Keratinocyte (primary cell): ENCODE data around the gene ABCG1. TPM values are rescaled to one million over a fixed set of nuclear protein-coding genes. Genes with fewer than 3 reads are reported as not detected.

Source experiments
- DNase-seq: peaks from one replicate; pipeline ENCODE4 v3.0.0-alpha.2; 2011; ENCODE audit warnings: low read depth, missing footprints, low spot score
- FAIRE-seq: peaks from 2 replicates; lab custom pipeline; 2011; peaks lifted over from hg19 to GRCh38; lab: Jason Lieb, UNC
- H2AFZ ChIP-seq: 2 replicates; pipeline ENCODE4 v1.6.0; 2012; ENCODE audit warnings: low read length, control low read depth, inconsistent platforms; ENCODE audit not compliant: control insufficient read depth
- H3K27ac ChIP-seq: 2 replicates; pipeline ENCODE4 v1.5.1; 2011; ENCODE audit warnings: low read length; ENCODE audit not compliant: control insufficient read depth, insufficient read depth
- H3K27me3 ChIP-seq: 3 replicates; pipeline ENCODE4 v1.6.0; 2011; ENCODE audit warnings: low read length; ENCODE audit not compliant: control insufficient read depth, insufficient read depth; ENCODE audit errors: extremely low read depth
- H3K36me3 ChIP-seq, 2 experiments: 2 replicates in 1 of 2; 3 replicates in 1 of 2; pipeline ENCODE4 v1.5.1; 2011; ENCODE audit warnings: low read length in 2 of 2, mild to moderate bottlenecking in 1 of 2; ENCODE audit not compliant: control insufficient read depth in 2 of 2, insufficient read depth in 2 of 2; ENCODE audit errors: extremely low read depth in 1 of 2
- H3K4me1 ChIP-seq: 3 replicates; pipeline ENCODE4 v1.5.1; 2011; ENCODE audit warnings: low read length; ENCODE audit not compliant: control insufficient read depth, insufficient read depth; ENCODE audit errors: extremely low read depth
- H3K4me2 ChIP-seq: 3 replicates; pipeline ENCODE4 v1.6.0; 2011; ENCODE audit warnings: low read depth, low read length; ENCODE audit not compliant: control insufficient read depth, insufficient read depth; ENCODE audit errors: extremely low read depth
- H3K4me3 ChIP-seq, 3 experiments: fragments of 200-600 bp in 1 of 3; sonication (generic) in 1 of 3; 2 replicates in 2 of 3; 3 replicates in 1 of 3; pipeline ENCODE4 v1.5.1; 2011 to 2016; ENCODE audit warnings: low read length in 3 of 3, mild to moderate bottlenecking in 3 of 3, control low read depth in 2 of 3, inconsistent platforms in 1 of 3, low read depth in 1 of 3, mixed read lengths in 1 of 3, mixed run types in 1 of 3, moderate library complexity in 1 of 3; ENCODE audit not compliant: control insufficient read depth in 2 of 3, insufficient read depth in 2 of 3; ENCODE audit errors: extremely low read depth in 1 of 3
- H3K79me2 ChIP-seq: 2 replicates; pipeline ENCODE4 v1.6.0; 2012; ENCODE audit warnings: low read length; ENCODE audit not compliant: control insufficient read depth, insufficient read depth
- H3K9ac ChIP-seq: 3 replicates; pipeline ENCODE4 v1.6.0; 2011; ENCODE audit warnings: low read length; ENCODE audit not compliant: control insufficient read depth, insufficient read depth; ENCODE audit errors: extremely low read depth
- H3K9me1 ChIP-seq: 3 replicates; pipeline ENCODE4 v1.6.0; 2011; ENCODE audit warnings: low read length; ENCODE audit not compliant: control insufficient read depth, insufficient read depth; ENCODE audit errors: extremely low read depth
- H3K9me3 ChIP-seq: 2 replicates; pipeline ENCODE4 v1.5.1; 2012; ENCODE audit warnings: low read depth, low read length; ENCODE audit not compliant: control insufficient read depth
- H4K20me1 ChIP-seq: 3 replicates; pipeline ENCODE4 v1.6.0; 2011; ENCODE audit warnings: low read length; ENCODE audit not compliant: control insufficient read depth, insufficient read depth; ENCODE audit errors: extremely low read depth
- EZH2 ChIP-seq: IDR thresholded peaks from one replicate; pipeline ENCODE4 v1.6.1; 2012; ENCODE audit warnings: inconsistent platforms, mild to moderate bottlenecking, low read length, moderate library complexity
- dilution Hi-C: fragments of 300-500 bp; cut with MboI; formaldehyde crosslinking; loops from one replicate; pipeline ENCODE4 v1.7.0; 2020; ENCODE audit warnings: low sequenced_read_pairs; ENCODE audit not compliant: extremely low pct_ligation_motif_present
- polyA plus RNA-seq, 5 experiments: library from polyadenylated mRNA; depleted of rRNA in 3 of 5; stranded (reverse) in 3 of 5; stranded (forward) in 1 of 5; unstranded in 1 of 5; fragments of >200 nt; gene quantifications; 1 replicate in 1 of 5; 2 replicates in 3 of 5; 3 replicates in 1 of 5; pipeline versions ENCODE4 v1.2.1 to v1.2.3, GENCODE V29; 2011 to 2012; ENCODE audit warnings: missing spikeins in 2 of 5, low read depth in 1 of 5, low replicate concordance in 1 of 5
- TF ChIP-seq, protein P1 (sequence below), 3 experiments: IDR thresholded peaks in 1 of 3; conservative IDR thresholded peaks in 1 of 3; optimal IDR thresholded peaks in 1 of 3; 2 replicates in 2 of 3; 3 replicates in 1 of 3; pipeline versions ENCODE3 to v1.5.1; 2011; ENCODE audit warnings: low read length in 3 of 3, mild to moderate bottlenecking in 3 of 3, moderate library complexity in 2 of 3, control low read depth in 1 of 3, inconsistent platforms in 1 of 3; ENCODE audit not compliant: insufficient read depth in 2 of 3; ENCODE audit errors: extremely low read depth in 1 of 3

The ABCG1 gene
- polyA plus RNA-seq, 1 donor (not counting 4 experiments of a cell fraction or from before 2014, with no cell fraction given): 3.3 TPM

DNA sequence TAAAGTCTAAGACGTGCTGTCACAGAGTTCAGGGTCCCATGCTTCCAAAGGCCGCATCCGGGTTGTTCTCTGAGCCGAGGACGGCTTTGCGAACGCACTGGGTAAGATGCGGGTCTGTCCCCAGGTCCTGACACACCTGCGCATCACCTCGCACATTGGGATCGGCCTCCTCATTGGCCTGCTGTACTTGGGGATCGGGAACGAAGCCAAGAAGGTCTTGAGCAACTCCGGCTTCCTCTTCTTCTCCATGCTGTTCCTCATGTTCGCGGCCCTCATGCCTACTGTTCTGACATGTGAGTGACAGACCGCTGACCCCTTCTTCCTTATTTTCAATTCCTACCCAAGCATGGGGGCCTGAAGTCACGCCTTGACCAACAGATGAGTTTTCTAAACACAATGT, 71.0 kb downstream of the ABCG1 start:
- Histone ChIP-seq H3K27ac (no peak overlapping the region), H3K9me3 (peaks cover 2% of the 10 kb centered on the region), H2AFZ (no peak overlapping the region), H3K27me3 (no peaks in the 10 kb centered on the region), H3K4me2 (no peak overlapping the region), H4K20me1 (no peaks in the 10 kb centered on the region), H3K9me1 (no peaks in the 10 kb centered on the region), H3K4me3 (no peak overlapping the region), H3K9ac (no peak overlapping the region), H3K4me1 (no peaks in the 10 kb centered on the region), H3K36me3 (no peaks in the 10 kb centered on the region), H3K79me2 (no peaks in the 10 kb centered on the region)
- no peak for TF ChIP-seq EZH2
- TF ChIP-seq, protein P1, sequence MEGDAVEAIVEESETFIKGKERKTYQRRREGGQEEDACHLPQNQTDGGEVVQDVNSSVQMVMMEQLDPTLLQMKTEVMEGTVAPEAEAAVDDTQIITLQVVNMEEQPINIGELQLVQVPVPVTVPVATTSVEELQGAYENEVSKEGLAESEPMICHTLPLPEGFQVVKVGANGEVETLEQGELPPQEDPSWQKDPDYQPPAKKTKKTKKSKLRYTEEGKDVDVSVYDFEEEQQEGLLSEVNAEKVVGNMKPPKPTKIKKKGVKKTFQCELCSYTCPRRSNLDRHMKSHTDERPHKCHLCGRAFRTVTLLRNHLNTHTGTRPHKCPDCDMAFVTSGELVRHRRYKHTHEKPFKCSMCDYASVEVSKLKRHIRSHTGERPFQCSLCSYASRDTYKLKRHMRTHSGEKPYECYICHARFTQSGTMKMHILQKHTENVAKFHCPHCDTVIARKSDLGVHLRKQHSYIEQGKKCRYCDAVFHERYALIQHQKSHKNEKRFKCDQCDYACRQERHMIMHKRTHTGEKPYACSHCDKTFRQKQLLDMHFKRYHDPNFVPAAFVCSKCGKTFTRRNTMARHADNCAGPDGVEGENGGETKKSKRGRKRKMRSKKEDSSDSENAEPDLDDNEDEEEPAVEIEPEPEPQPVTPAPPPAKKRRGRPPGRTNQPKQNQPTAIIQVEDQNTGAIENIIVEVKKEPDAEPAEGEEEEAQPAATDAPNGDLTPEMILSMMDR (optimal IDR thresholded peaks at IDR 0.05 in 1 of 3, IDR thresholded peaks at IDR 0.05 in 1 of 3, conservative IDR thresholded peaks at IDR 0.05 in 1 of 3; ENCODE audit: extremely low read depth in 1 of 3, insufficient read depth in 2 of 3, low read length in 3 of 3): no peak
- no peak for FAIRE-seq
- dilution Hi-C loops: no loop called here
- DNase-seq: no peak

DNA sequence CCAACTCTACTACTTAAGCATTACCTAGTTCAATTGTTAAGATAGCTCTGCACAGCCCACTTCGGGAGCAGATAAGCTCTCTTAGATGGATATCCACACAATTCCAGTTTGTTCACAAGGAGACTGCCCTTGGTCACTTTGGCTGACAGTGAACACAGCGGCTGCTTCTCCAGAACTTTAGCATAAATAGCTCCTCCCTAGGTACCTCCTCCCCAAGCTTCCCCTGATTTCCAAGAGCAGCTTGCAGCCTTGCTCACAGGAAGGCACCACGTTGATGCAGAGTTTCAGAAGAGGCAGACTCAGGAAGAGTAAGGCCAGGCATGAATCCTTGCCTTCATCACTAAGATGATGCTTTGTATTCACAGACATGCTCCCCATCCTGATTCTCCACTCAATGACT, 71.6 kb downstream of the ABCG1 start:
- no peak for FAIRE-seq

More for the DNA sequence above, 71.6 kb downstream of the ABCG1 start:
- TF ChIP-seq, protein P1 (optimal IDR thresholded peaks at IDR 0.05 in 1 of 3, IDR thresholded peaks at IDR 0.05 in 1 of 3, conservative IDR thresholded peaks at IDR 0.05 in 1 of 3; ENCODE audit: extremely low read depth in 1 of 3, insufficient read depth in 2 of 3, low read length in 3 of 3): no peak
- no peak for TF ChIP-seq EZH2
- H3K4me1 ChIP-seq: no peaks in the 10 kb centered on the region
- H3K9me3 ChIP-seq: peaks cover 2% of the 10 kb centered on the region
- H2AFZ ChIP-seq: no peak overlapping the region
- no peaks in the 10 kb centered on the region for H3K79me2 ChIP-seq
- H3K27ac ChIP-seq: no peak overlapping the region
- no peak overlapping the region for H3K4me2 ChIP-seq
- DNase-seq: no peak
- H4K20me1 ChIP-seq: no peaks in the 10 kb centered on the region
- no peak overlapping the region for H3K9ac ChIP-seq
- no peaks in the 10 kb centered on the region for H3K9me1 ChIP-seq
- no peaks in the 10 kb centered on the region for H3K36me3 ChIP-seq
- H3K27me3 ChIP-seq: no peaks in the 10 kb centered on the region
- no peak overlapping the region for H3K4me3 ChIP-seq
- dilution Hi-C loops: no loop called here
